ENCODE data around the gene CLSTN2.

DNA sequence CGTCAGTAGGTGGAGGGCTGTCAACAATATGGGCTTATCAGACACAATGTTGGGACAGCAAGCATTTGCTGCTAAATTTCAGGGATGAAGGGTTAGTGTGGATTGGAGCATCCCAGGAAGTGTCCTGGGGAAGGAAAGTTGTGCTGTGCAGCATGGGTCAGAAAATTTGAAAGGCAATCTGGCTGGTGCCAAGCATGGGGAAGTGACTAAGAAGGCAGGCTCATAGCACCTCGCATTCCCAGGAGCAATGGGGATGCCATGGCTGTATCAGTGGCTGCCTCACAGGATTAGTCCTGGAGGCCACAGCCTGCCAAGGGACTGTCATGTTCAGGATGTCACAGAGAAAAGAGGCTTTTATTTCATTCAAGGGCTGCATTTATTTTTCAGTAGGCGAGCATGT lies 420.5 kb downstream of the CLSTN2 start:
- TF ChIP-seq ZNF146 (tag by site-specific recombination; IDR thresholded peaks at IDR 0.05) (no peak), CTCF (tag by site-specific recombination; IDR thresholded peaks at IDR 0.05) (no peak), ZNF843 (tag by site-specific recombination; IDR thresholded peaks at IDR 0.05) (no peak), ZNF621 (tag by site-specific recombination; IDR thresholded peaks at IDR 0.05) (no peak), ZNF24 (tag by site-specific recombination; IDR thresholded peaks at IDR 0.05) (no peak), YY1 (tag by site-specific recombination; IDR thresholded peaks at IDR 0.05) (no peak)
- TF ChIP-seq, protein P1, sequence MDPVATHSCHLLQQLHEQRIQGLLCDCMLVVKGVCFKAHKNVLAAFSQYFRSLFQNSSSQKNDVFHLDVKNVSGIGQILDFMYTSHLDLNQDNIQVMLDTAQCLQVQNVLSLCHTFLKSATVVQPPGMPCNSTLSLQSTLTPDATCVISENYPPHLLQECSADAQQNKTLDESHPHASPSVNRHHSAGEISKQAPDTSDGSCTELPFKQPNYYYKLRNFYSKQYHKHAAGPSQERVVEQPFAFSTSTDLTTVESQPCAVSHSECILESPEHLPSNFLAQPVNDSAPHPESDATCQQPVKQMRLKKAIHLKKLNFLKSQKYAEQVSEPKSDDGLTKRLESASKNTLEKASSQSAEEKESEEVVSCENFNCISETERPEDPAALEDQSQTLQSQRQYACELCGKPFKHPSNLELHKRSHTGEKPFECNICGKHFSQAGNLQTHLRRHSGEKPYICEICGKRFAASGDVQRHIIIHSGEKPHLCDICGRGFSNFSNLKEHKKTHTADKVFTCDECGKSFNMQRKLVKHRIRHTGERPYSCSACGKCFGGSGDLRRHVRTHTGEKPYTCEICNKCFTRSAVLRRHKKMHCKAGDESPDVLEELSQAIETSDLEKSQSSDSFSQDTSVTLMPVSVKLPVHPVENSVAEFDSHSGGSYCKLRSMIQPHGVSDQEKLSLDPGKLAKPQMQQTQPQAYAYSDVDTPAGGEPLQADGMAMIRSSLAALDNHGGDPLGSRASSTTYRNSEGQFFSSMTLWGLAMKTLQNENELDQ (tag by site-specific recombination; IDR thresholded peaks at IDR 0.05; ENCODE audit: low read depth): no peak

Measured in HEK293 (cell line).